Activated naive CD4-positive, alpha-beta T cell treated with anti-CD3 and anti-CD28 coated beads, Interleukin-2, amount 50 U/mL, for 24 hours (primary cell): ENCODE results near the gene FFAR3.
A peak's percentile ranks its signal among the peaks of the same experiment; 100 is the strongest.

Experiments used
- H3K27ac Mint-ChIP-seq: one replicate; pipeline ENCODE4 v1.8.0; 2021; ENCODE audit warnings: mild to moderate bottlenecking, mixed read lengths
- H3K27me3 Mint-ChIP-seq: one replicate; pipeline ENCODE4 v1.8.0; 2021; ENCODE audit warnings: mixed read lengths
- H3K36me3 Mint-ChIP-seq: one replicate; pipeline ENCODE4 v1.8.0; 2021; ENCODE audit warnings: mixed read lengths
- H3K4me1 Mint-ChIP-seq: one replicate; pipeline ENCODE4 v1.8.0; 2021; ENCODE audit warnings: mixed read lengths
- H3K4me3 Mint-ChIP-seq: one replicate; pipeline ENCODE4 v1.8.0; 2021; ENCODE audit warnings: mild to moderate bottlenecking, mixed read lengths
- H3K9me3 Mint-ChIP-seq: one replicate; pipeline ENCODE4 v1.8.0; 2021; ENCODE audit warnings: mixed read lengths

Gene FFAR3

GRCh38 chr19:35357867-35358573 lies at the start of gene FFAR3:
Gene FFAR3, plus strand, starts transcription at chr19:35358460. Its CDS starts 431 bp downstream, at chr19:35358891.
- Mint-ChIP-seq H3K27me3 (no peaks in the 10 kb centered on the region), H3K27ac (no peak within 1 kb of the TSS), H3K9me3 (no peaks in the 10 kb centered on the region), H3K4me1 (peaks cover 8% of the 10 kb centered on the region), H3K36me3 (no peaks in the 10 kb centered on the region), H3K4me3 (peak within 1 kb of the TSS; percentile 45)

GRCh38 chr19:35308910-35309309 lies 49.4 kb upstream of the FFAR3 start:
- no peaks in the 10 kb centered on the region for H3K4me1 Mint-ChIP-seq
- H3K36me3 Mint-ChIP-seq = no peaks in the 10 kb centered on the region
- no peaks in the 10 kb centered on the region for H3K27me3 Mint-ChIP-seq
- no peaks in the 10 kb centered on the region for H3K9me3 Mint-ChIP-seq
- no peak overlapping the region for H3K4me3 Mint-ChIP-seq
- no peak overlapping the region for H3K27ac Mint-ChIP-seq

- no peak overlapping the region for H3K27ac Mint-ChIP-seq
- H3K4me3 Mint-ChIP-seq = no peak overlapping the region
- no peaks in the 10 kb centered on the region for H3K4me1 Mint-ChIP-seq
- H3K9me3 Mint-ChIP-seq = no peaks in the 10 kb centered on the region
- no peaks in the 10 kb centered on the region for H3K27me3 Mint-ChIP-seq
- no peaks in the 10 kb centered on the region for H3K36me3 Mint-ChIP-seq
These were observed 48.6 kb upstream of the FFAR3 start for GRCh38 chr19:35309481-35310279.

- Mint-ChIP-seq H3K36me3 (no peaks in the 10 kb centered on the region), H3K4me3 (no peak overlapping the region), H3K27me3 (no peaks in the 10 kb centered on the region), H3K27ac (no peak overlapping the region), H3K9me3 (no peaks in the 10 kb centered on the region), H3K4me1 (no peaks in the 10 kb centered on the region)
These were observed 47.9 kb upstream of the FFAR3 start for GRCh38 chr19:35310331-35310730.

GRCh38 chr19:35310811-35311465 lies 47.3 kb upstream of the FFAR3 start:
- no peaks in the 10 kb centered on the region for H3K9me3 Mint-ChIP-seq
- H3K27me3 Mint-ChIP-seq = no peaks in the 10 kb centered on the region
- no peaks in the 10 kb centered on the region for H3K36me3 Mint-ChIP-seq
- no peak overlapping the region for H3K27ac Mint-ChIP-seq
- no peaks in the 10 kb centered on the region for H3K4me1 Mint-ChIP-seq
- H3K4me3 Mint-ChIP-seq = no peak overlapping the region

- Mint-ChIP-seq H3K4me3 (no peak overlapping the region), H3K27me3 (no peaks in the 10 kb centered on the region), H3K9me3 (no peaks in the 10 kb centered on the region), H3K27ac (no peak overlapping the region), H3K36me3 (no peaks in the 10 kb centered on the region), H3K4me1 (no peaks in the 10 kb centered on the region)
These were observed 46.2 kb upstream of the FFAR3 start for GRCh38 chr19:35311901-35312665.

GRCh38 chr19:35313587-35313986 lies 44.7 kb upstream of the FFAR3 start:
- H3K36me3 Mint-ChIP-seq = no peaks in the 10 kb centered on the region
- no peaks in the 10 kb centered on the region for H3K9me3 Mint-ChIP-seq
- H3K27ac Mint-ChIP-seq = peak overlapping the region; percentile 35
- H3K4me3 Mint-ChIP-seq = no peak overlapping the region
- peaks cover 1% of the 10 kb centered on the region for H3K4me1 Mint-ChIP-seq
- H3K27me3 Mint-ChIP-seq = no peaks in the 10 kb centered on the region

- Mint-ChIP-seq H3K27ac (no peak overlapping the region), H3K27me3 (no peaks in the 10 kb centered on the region), H3K36me3 (no peaks in the 10 kb centered on the region), H3K4me3 (no peak overlapping the region), H3K9me3 (no peaks in the 10 kb centered on the region), H3K4me1 (peaks cover 6% of the 10 kb centered on the region)
These were observed 44.2 kb upstream of the FFAR3 start for GRCh38 chr19:35314031-35314430.

GRCh38 chr19:35314858-35315470 lies 43.3 kb upstream of the FFAR3 start:
- H3K4me3 Mint-ChIP-seq = no peak overlapping the region
- no peak overlapping the region for H3K27ac Mint-ChIP-seq
- H3K4me1 Mint-ChIP-seq = peaks cover 6% of the 10 kb centered on the region
- H3K27me3 Mint-ChIP-seq = no peaks in the 10 kb centered on the region
- H3K9me3 Mint-ChIP-seq = no peaks in the 10 kb centered on the region
- no peaks in the 10 kb centered on the region for H3K36me3 Mint-ChIP-seq

- Mint-ChIP-seq H3K4me1 (peaks cover 6% of the 10 kb centered on the region), H3K27me3 (no peaks in the 10 kb centered on the region), H3K36me3 (no peaks in the 10 kb centered on the region), H3K27ac (no peak overlapping the region), H3K4me3 (no peak overlapping the region), H3K9me3 (no peaks in the 10 kb centered on the region)
These were observed 42.4 kb upstream of the FFAR3 start for GRCh38 chr19:35315883-35316282.

- Mint-ChIP-seq H3K27me3 (no peaks in the 10 kb centered on the region), H3K36me3 (no peaks in the 10 kb centered on the region), H3K4me3 (no peak overlapping the region), H3K4me1 (peaks cover 6% of the 10 kb centered on the region), H3K9me3 (no peaks in the 10 kb centered on the region), H3K27ac (no peak overlapping the region)
These were observed 41.7 kb upstream of the FFAR3 start for GRCh38 chr19:35316560-35316959.

- no peaks in the 10 kb centered on the region for H3K9me3 Mint-ChIP-seq
- H3K36me3 Mint-ChIP-seq = no peaks in the 10 kb centered on the region
- H3K27ac Mint-ChIP-seq = no peak overlapping the region
- no peaks in the 10 kb centered on the region for H3K27me3 Mint-ChIP-seq
- H3K4me1 Mint-ChIP-seq = peaks cover 6% of the 10 kb centered on the region
- H3K4me3 Mint-ChIP-seq = no peak overlapping the region
These were observed 40.7 kb upstream of the FFAR3 start for GRCh38 chr19:35317464-35318043.

- no peaks in the 10 kb centered on the region for H3K27me3 Mint-ChIP-seq
- H3K27ac Mint-ChIP-seq = no peak overlapping the region
- H3K36me3 Mint-ChIP-seq = no peaks in the 10 kb centered on the region
- no peak overlapping the region for H3K4me3 Mint-ChIP-seq
- no peaks in the 10 kb centered on the region for H3K9me3 Mint-ChIP-seq
- peaks cover 6% of the 10 kb centered on the region for H3K4me1 Mint-ChIP-seq
These were observed 39.4 kb upstream of the FFAR3 start for GRCh38 chr19:35318679-35319448.

GRCh38 chr19:35320065-35320713 lies 38.1 kb upstream of the FFAR3 start:
- no peaks in the 10 kb centered on the region for H3K36me3 Mint-ChIP-seq
- H3K4me1 Mint-ChIP-seq = peaks cover 6% of the 10 kb centered on the region
- no peak overlapping the region for H3K4me3 Mint-ChIP-seq
- no peaks in the 10 kb centered on the region for H3K27me3 Mint-ChIP-seq
- H3K27ac Mint-ChIP-seq = no peak overlapping the region
- H3K9me3 Mint-ChIP-seq = no peaks in the 10 kb centered on the region
